ENCODE data around the gene RYR3.

Gene RYR3

GRCh38 chr15:33848011-33848410 lies 537.2 kb downstream of the RYR3 start:
- Histone ChIP-seq H3K14ac (ENCODE audit: low read length) (no peak overlapping the region), H2BK12ac (ENCODE audit: low read length) (no peak overlapping the region), H3K9me3 (replicated peaks in 1 of 2; ENCODE audit: control insufficient read depth in 2 of 2, insufficient read depth in 1 of 2, low read depth in 1 of 2, low read length in 2 of 2) (no peaks in the 10 kb centered on the region), H3K36me3 (replicated peaks in 1 of 2; ENCODE audit: control insufficient read depth in 2 of 2, insufficient read depth in 2 of 2, low read length in 2 of 2) (no peaks in the 10 kb centered on the region), H3K27ac (replicated peaks; ENCODE audit: low read length) (no peak overlapping the region), H3K9ac (ENCODE audit: low read depth, low read length, poor library complexity) (no peak overlapping the region), H3K4me1 (ENCODE audit: control insufficient read depth in 2 of 2, insufficient read depth in 1 of 2, low read depth in 1 of 2, low read length in 2 of 2) (peaks cover 3 to 13% of the 10 kb centered on the region in 2 donors), H2AK5ac (ENCODE audit: low read depth, low read length) (no peak overlapping the region), H3K4me2 (ENCODE audit: insufficient read depth, low read length, poor library complexity, severe bottlenecking) (no peak overlapping the region), H3K27me3 (ENCODE audit: control insufficient read depth in 3 of 3, insufficient read depth in 3 of 3, low read depth in 1 of 3, low read length in 3 of 3) (no peaks in the 10 kb centered on the region), H2BK15ac (ENCODE audit: low read length) (no peak overlapping the region), H3K18ac (ENCODE audit: low read length) (no peak overlapping the region), H3K79me1 (ENCODE audit: low read depth, low read length) (no peaks in the 10 kb centered on the region), H3K4me3 (ENCODE audit: low read length in 2 of 2) (no peak overlapping the region), H3K23ac (ENCODE audit: low read depth, low read length, poor library complexity) (no peak overlapping the region), H2BK5ac (ENCODE audit: low read length) (no peak overlapping the region), H3K4ac (ENCODE audit: low read length) (no peak overlapping the region), H2AFZ (ENCODE audit: low read length) (no peak overlapping the region), H4K8ac (ENCODE audit: low read depth, low read length) (no peak overlapping the region), H2BK120ac (ENCODE audit: low read depth, low read length) (no peak overlapping the region), H4K91ac (ENCODE audit: low read depth, low read length, poor library complexity) (no peak overlapping the region)
- no peak for DNase-seq (ENCODE audit: low spot score)
- WGBS, 2 donors (ENCODE audit: extremely low coverage in 2 of 2, insufficient read length in 2 of 2, insufficient replicate concordance in 1 of 2) = no CpG with 5 or more reads among the region's 3 CpGs

- H2AK5ac ChIP-seq (ENCODE audit: low read depth, low read length) = no peak overlapping the region
- H3K4me3 ChIP-seq (ENCODE audit: low read length in 2 of 2) = no peak overlapping the region
- no peak overlapping the region for H3K4me2 ChIP-seq (ENCODE audit: insufficient read depth, low read length, poor library complexity, severe bottlenecking)
- H2BK12ac ChIP-seq (ENCODE audit: low read length) = no peak overlapping the region
- no peak overlapping the region for H4K8ac ChIP-seq (ENCODE audit: low read depth, low read length)
- no peaks in the 10 kb centered on the region for H3K27me3 ChIP-seq (ENCODE audit: control insufficient read depth in 3 of 3, insufficient read depth in 3 of 3, low read depth in 1 of 3, low read length in 3 of 3)
- no peak for DNase-seq (ENCODE audit: low spot score)
- H3K9me3 ChIP-seq (replicated peaks in 1 of 2; ENCODE audit: control insufficient read depth in 2 of 2, insufficient read depth in 1 of 2, low read depth in 1 of 2, low read length in 2 of 2) = no peaks in the 10 kb centered on the region
- no peak overlapping the region for H3K9ac ChIP-seq (ENCODE audit: low read depth, low read length, poor library complexity)
- no peak overlapping the region for H2AFZ ChIP-seq (ENCODE audit: low read length)
- no peak overlapping the region for H2BK15ac ChIP-seq (ENCODE audit: low read length)
- H3K14ac ChIP-seq (ENCODE audit: low read length) = no peak overlapping the region
- H2BK120ac ChIP-seq (ENCODE audit: low read depth, low read length) = no peak overlapping the region
- H3K4ac ChIP-seq (ENCODE audit: low read length) = no peak overlapping the region
- no peak overlapping the region for H3K27ac ChIP-seq (replicated peaks; ENCODE audit: low read length)
- no peaks in the 10 kb centered on the region for H3K36me3 ChIP-seq (replicated peaks in 1 of 2; ENCODE audit: control insufficient read depth in 2 of 2, insufficient read depth in 2 of 2, low read length in 2 of 2)
- no peak overlapping the region for H3K18ac ChIP-seq (ENCODE audit: low read length)
- no peaks in the 10 kb centered on the region for H3K79me1 ChIP-seq (ENCODE audit: low read depth, low read length)
- no peak overlapping the region for H2BK5ac ChIP-seq (ENCODE audit: low read length)
- H4K91ac ChIP-seq (ENCODE audit: low read depth, low read length, poor library complexity) = no peak overlapping the region
- H3K23ac ChIP-seq (ENCODE audit: low read depth, low read length, poor library complexity) = no peak overlapping the region
- H3K4me1 ChIP-seq (ENCODE audit: control insufficient read depth in 2 of 2, insufficient read depth in 1 of 2, low read depth in 1 of 2, low read length in 2 of 2) = peaks cover 3 to 10% of the 10 kb centered on the region in 2 donors
- WGBS, 2 donors (ENCODE audit: extremely low coverage in 2 of 2, insufficient read length in 2 of 2, insufficient replicate concordance in 1 of 2) = no CpG with 5 or more reads among the region's 1 CpG
Measured at GRCh38 chr15:33851079-33851478, 540.3 kb downstream of the RYR3 start.

GRCh38 chr15:33852094-33852493 lies 541.3 kb downstream of the RYR3 start:
- Histone ChIP-seq H3K23ac (ENCODE audit: low read depth, low read length, poor library complexity) (no peak overlapping the region), H3K36me3 (replicated peaks in 1 of 2; ENCODE audit: control insufficient read depth in 2 of 2, insufficient read depth in 2 of 2, low read length in 2 of 2) (no peaks in the 10 kb centered on the region), H3K9me3 (replicated peaks in 1 of 2; ENCODE audit: control insufficient read depth in 2 of 2, insufficient read depth in 1 of 2, low read depth in 1 of 2, low read length in 2 of 2) (no peaks in the 10 kb centered on the region), H2AFZ (ENCODE audit: low read length) (no peak overlapping the region), H3K14ac (ENCODE audit: low read length) (no peak overlapping the region), H3K9ac (ENCODE audit: low read depth, low read length, poor library complexity) (no peak overlapping the region), H3K18ac (ENCODE audit: low read length) (no peak overlapping the region), H2BK12ac (ENCODE audit: low read length) (no peak overlapping the region), H3K4me2 (ENCODE audit: insufficient read depth, low read length, poor library complexity, severe bottlenecking) (no peak overlapping the region), H2AK5ac (ENCODE audit: low read depth, low read length) (no peak overlapping the region), H3K79me1 (ENCODE audit: low read depth, low read length) (no peaks in the 10 kb centered on the region), H3K4me3 (ENCODE audit: low read length in 2 of 2) (no peak overlapping the region), H2BK5ac (ENCODE audit: low read length) (no peak overlapping the region), H2BK15ac (ENCODE audit: low read length) (no peak overlapping the region), H3K27ac (replicated peaks; ENCODE audit: low read length) (no peak overlapping the region), H2BK120ac (ENCODE audit: low read depth, low read length) (no peak overlapping the region), H3K4me1 (ENCODE audit: control insufficient read depth in 2 of 2, insufficient read depth in 1 of 2, low read depth in 1 of 2, low read length in 2 of 2) (peaks cover under 1 to 1% of the 10 kb centered on the region in 2 donors), H3K27me3 (ENCODE audit: control insufficient read depth in 3 of 3, insufficient read depth in 3 of 3, low read depth in 1 of 3, low read length in 3 of 3) (no peaks in the 10 kb centered on the region), H4K91ac (ENCODE audit: low read depth, low read length, poor library complexity) (no peak overlapping the region), H3K4ac (ENCODE audit: low read length) (no peak overlapping the region), H4K8ac (ENCODE audit: low read depth, low read length) (no peak overlapping the region)
- WGBS, 2 donors (ENCODE audit: extremely low coverage in 2 of 2, insufficient read length in 2 of 2, insufficient replicate concordance in 1 of 2) = no CpG with 5 or more reads among the region's 1 CpG
- no peak for DNase-seq (ENCODE audit: low spot score)

- no peaks in the 10 kb centered on the region for H3K27me3 ChIP-seq (ENCODE audit: control insufficient read depth in 3 of 3, insufficient read depth in 3 of 3, low read depth in 1 of 3, low read length in 3 of 3)
- H4K91ac ChIP-seq (ENCODE audit: low read depth, low read length, poor library complexity) = no peak overlapping the region
- H3K18ac ChIP-seq (ENCODE audit: low read length) = no peak overlapping the region
- no peaks in the 10 kb centered on the region for H3K79me1 ChIP-seq (ENCODE audit: low read depth, low read length)
- no peak overlapping the region for H3K4me3 ChIP-seq (ENCODE audit: low read length in 2 of 2)
- no peak overlapping the region for H3K4me2 ChIP-seq (ENCODE audit: insufficient read depth, low read length, poor library complexity, severe bottlenecking)
- H4K8ac ChIP-seq (ENCODE audit: low read depth, low read length) = no peak overlapping the region
- no peak overlapping the region for H3K14ac ChIP-seq (ENCODE audit: low read length)
- no peak overlapping the region for H3K23ac ChIP-seq (ENCODE audit: low read depth, low read length, poor library complexity)
- H2AK5ac ChIP-seq (ENCODE audit: low read depth, low read length) = no peak overlapping the region
- H3K9me3 ChIP-seq (replicated peaks in 1 of 2; ENCODE audit: control insufficient read depth in 2 of 2, insufficient read depth in 1 of 2, low read depth in 1 of 2, low read length in 2 of 2) = no peaks in the 10 kb centered on the region
- no peaks in the 10 kb centered on the region for H3K36me3 ChIP-seq (replicated peaks in 1 of 2; ENCODE audit: control insufficient read depth in 2 of 2, insufficient read depth in 2 of 2, low read length in 2 of 2)
- no peak overlapping the region for H2AFZ ChIP-seq (ENCODE audit: low read length)
- DNase-seq (ENCODE audit: low spot score) = no peak
- no peak overlapping the region for H3K4ac ChIP-seq (ENCODE audit: low read length)
- no peak overlapping the region for H2BK12ac ChIP-seq (ENCODE audit: low read length)
- no CpG with 5 or more reads among the region's 2 CpGs for WGBS, 2 donors (ENCODE audit: extremely low coverage in 2 of 2, insufficient read length in 2 of 2, insufficient replicate concordance in 1 of 2)
- no peak overlapping the region for H2BK15ac ChIP-seq (ENCODE audit: low read length)
- H3K27ac ChIP-seq (replicated peaks; ENCODE audit: low read length) = no peak overlapping the region
- no peak overlapping the region for H2BK5ac ChIP-seq (ENCODE audit: low read length)
- H3K9ac ChIP-seq (ENCODE audit: low read depth, low read length, poor library complexity) = no peak overlapping the region
- H2BK120ac ChIP-seq (ENCODE audit: low read depth, low read length) = no peak overlapping the region
- H3K4me1 ChIP-seq (ENCODE audit: control insufficient read depth in 2 of 2, insufficient read depth in 1 of 2, low read depth in 1 of 2, low read length in 2 of 2) = peaks cover 0 to 1% of the 10 kb centered on the region in 2 donors
Measured at GRCh38 chr15:33852570-33852969, 541.8 kb downstream of the RYR3 start.

Measured in neuronal stem cell (in vitro differentiated cells).